Mucosa of descending colon (tissue), 3 donors: ENCODE measurements around the gene MICAL3. TPM values are rescaled to one million over a fixed set of nuclear protein-coding genes. Genes with fewer than 3 reads are reported as not detected.

Source experiments
- ATAC-seq: fragments of 200-7000 bp; cut with Tn5 transposase; one replicate; pipeline ENCODE4 v1.9.1; 2020; ENCODE audit warnings: mild to moderate bottlenecking, moderate library complexity
- DNase-seq, 3 donors: peaks; one replicate each; pipeline ENCODE4 v3.0.0-alpha.2; 2020
- H3K36me3 ChIP-seq: fragments of 200-600 bp; one replicate; pipeline ENCODE4 v1.8.0; 2021; ENCODE audit warnings: low read depth, mild to moderate bottlenecking
- H3K4me1 ChIP-seq: fragments of 200-600 bp; one replicate; pipeline ENCODE4 v1.8.0; 2021; ENCODE audit warnings: low read depth, mild to moderate bottlenecking
- H3K4me3 ChIP-seq: fragments of 200-600 bp; one replicate; pipeline ENCODE4 v1.8.0; 2021; ENCODE audit warnings: mild to moderate bottlenecking
- H3K9me3 ChIP-seq: fragments of 200-600 bp; one replicate; pipeline ENCODE4 v1.8.0; 2021; ENCODE audit warnings: mild to moderate bottlenecking
- CTCF ChIP-seq: fragments of 200-600 bp; IDR thresholded peaks from one replicate; pipeline ENCODE4 v1.8.0; 2022; ENCODE audit warnings: antibody characterized with exemption, mild to moderate bottlenecking
- intact Hi-C, 2 donors: fragments of 100-400 bp; cut with DNase I in 1 of 2; cut with micrococcal nuclease in 1 of 2; formaldehyde crosslinking; loops; one replicate each; pipeline versions ENCODE4 v1.11.0 to v1.11.1; 2022; cut with DNase I, micrococcal nuclease
- total RNA-seq, 3 donors: library from RNA; stranded (reverse); fragmentation: NEBNext Ultra II Directional in 2 of 3; extraction: Animal tissue kit (Norgen Biotek cat#: 25700) in 2 of 3; gene quantifications; one replicate each; pipeline versions ENCODE4 v1.2.1 to v1.2.4, GENCODE V29; 2021 to 2023
- donor health status: DM: no; HTN: no; CAD: no; lungs with moderate emphysema.
- donor health status: DM: no; HTN: no; CAD: no.
- donor health status: DM: no; HTN: yes; CAD: no.

MICAL3 gene
- total RNA-seq, 3 donors from 2014 or later: 75.8 to 135 (median 129) TPM

- H3K4me3 ChIP-seq: no peak overlapping the region
- ATAC-seq: no peak
- peaks cover 6% of the 10 kb centered on the region for H3K36me3 ChIP-seq
- peaks cover 16% of the 10 kb centered on the region for H3K4me1 ChIP-seq
- H3K9me3 ChIP-seq: no peaks in the 10 kb centered on the region
- intact Hi-C loops: loop anchor here (5.0 to 10.0 kb wide), 3 partner anchors 61 to 246 kb away; partner anchors contain the start of gene PEX26 (in 2 of the 2)
- no peak for TF ChIP-seq CTCF
- peak in 2 of 3 donors; percentile 28 to 60 for DNase-seq
Observed at GRCh38 chr22:17831501-17832251, 192.7 kb downstream of the MICAL3 start.

GRCh38 chr22:17830043-17830961 is 194.1 kb downstream of the MICAL3 start:
- DNase-seq (peak; percentile 82 to 96 (median 93)), ATAC-seq (peak; percentile 91)
- Histone ChIP-seq H3K4me1 (peaks cover 16% of the 10 kb centered on the region), H3K9me3 (no peaks in the 10 kb centered on the region), H3K4me3 (no peak overlapping the region), H3K36me3 (peaks cover 6% of the 10 kb centered on the region)
- TF ChIP-seq CTCF: peak; percentile 99
- intact Hi-C loops: loop anchor here (5.0 to 10.0 kb wide), 3 partner anchors 62 to 247 kb away; partner anchors contain the start of gene PEX26 (in 2 of the 2)

GRCh38 chr22:17829695-17830042 is 194.7 kb downstream of the MICAL3 start:
- intact Hi-C loops: loop anchor here (5.0 to 10.0 kb wide), 3 partner anchors 63 to 248 kb away; partner anchors contain the start of gene PEX26 (in 2 of the 2)
- DNase-seq: no peak
- TF ChIP-seq CTCF: no peak
- Histone ChIP-seq H3K9me3 (no peaks in the 10 kb centered on the region), H3K4me3 (no peak overlapping the region), H3K36me3 (peaks cover 6% of the 10 kb centered on the region), H3K4me1 (peaks cover 16% of the 10 kb centered on the region)
- peak; percentile 0 for ATAC-seq

GRCh38 chr22:17828502-17829080 is 195.8 kb downstream of the MICAL3 start:
- ATAC-seq (no peak), DNase-seq (no peak)
- H3K36me3 ChIP-seq: peaks cover 6% of the 10 kb centered on the region
- TF ChIP-seq CTCF: no peak
- H3K9me3 ChIP-seq: no peaks in the 10 kb centered on the region
- intact Hi-C loops: no loop called here
- no peak overlapping the region for H3K4me3 ChIP-seq
- peaks cover 16% of the 10 kb centered on the region for H3K4me1 ChIP-seq

GRCh38 chr22:17827466-17827865 is 196.9 kb downstream of the MICAL3 start:
- DNase-seq (no peak), ATAC-seq (no peak)
- no peak for TF ChIP-seq CTCF
- intact Hi-C loops: no loop called here
- Histone ChIP-seq H3K9me3 (no peaks in the 10 kb centered on the region), H3K4me3 (no peak overlapping the region), H3K4me1 (peaks cover 7% of the 10 kb centered on the region), H3K36me3 (peaks cover 6% of the 10 kb centered on the region)
